Measurements from ENCODE around the gene ZFP82. TPM values are rescaled to one million over a fixed set of nuclear protein-coding genes. Genes with fewer than 3 reads are reported as not detected.

ZFP82 gene
- total and polyA plus RNA-seq, 4 donors = 18.0 to 25.0 (median 21.5) TPM

DNA sequence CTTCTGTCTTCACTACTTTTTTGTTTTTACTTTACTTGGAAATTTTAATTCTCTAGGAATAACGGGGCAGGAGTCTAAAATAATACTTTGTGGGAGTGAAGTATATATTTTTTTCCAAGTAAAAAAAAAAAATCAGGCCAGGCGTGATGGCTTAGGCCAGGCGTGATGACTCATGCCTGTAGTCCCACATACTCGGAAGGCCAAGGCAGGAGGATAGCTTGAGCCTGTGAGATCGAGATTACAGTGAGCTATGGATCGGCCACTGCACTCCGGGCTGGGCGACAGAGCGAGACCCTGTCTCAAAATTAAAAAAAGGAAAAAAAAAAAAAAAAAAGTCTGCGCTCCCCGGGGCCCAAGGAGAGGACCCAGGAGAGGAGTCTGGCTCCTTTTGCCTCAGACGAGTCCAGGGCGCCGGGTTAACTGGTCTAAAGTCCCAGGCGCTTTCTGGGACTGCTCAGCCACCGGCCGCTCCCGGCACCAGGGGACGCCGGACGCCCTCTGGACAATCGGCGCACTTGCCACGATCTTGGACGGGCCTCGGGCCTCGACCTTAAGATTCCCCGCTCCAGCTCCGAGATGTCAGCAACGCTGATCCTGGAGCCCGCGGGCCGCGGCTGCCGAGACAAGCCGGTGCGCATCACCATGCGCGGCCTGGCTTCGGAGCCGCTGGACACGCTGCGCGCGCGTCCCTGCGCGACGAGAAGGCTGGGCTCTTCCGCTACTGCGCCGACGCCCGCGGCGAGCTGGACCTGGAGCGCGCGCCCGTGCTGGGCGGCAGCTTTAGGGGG, 2.7 kb upstream of the ZFP82 start:
- peaks cover 28% of the 10 kb centered on the region for H3K4me1 ChIP-seq (ENCODE audit: control insufficient read depth, insufficient read depth, low read length)
- H3K9me3 ChIP-seq (ENCODE audit: control insufficient read depth, insufficient read depth, low read length) = no peaks in the 10 kb centered on the region
- 7% methylated on average over 59 of the region's 61 CpGs for WGBS (ENCODE audit: insufficient coverage)
- H3K36me3 ChIP-seq (ENCODE audit: control insufficient read depth, insufficient read depth, low read length) = no peaks in the 10 kb centered on the region
- no peaks in the 10 kb centered on the region for H3K27me3 ChIP-seq (ENCODE audit: control insufficient read depth, insufficient read depth, low read length)
- peak in 4 of 6 donors; percentile 17 to 76 (median 48) for DNase-seq (ENCODE audit: low read depth in 4 of 6, low spot score in 6 of 6)
- no peak overlapping the region for H3K27ac ChIP-seq (ENCODE audit: low read depth, low read length)
- H3K4me3 ChIP-seq (ENCODE audit: low read depth, low read length) = peak overlapping the region; percentile 41

DNA sequence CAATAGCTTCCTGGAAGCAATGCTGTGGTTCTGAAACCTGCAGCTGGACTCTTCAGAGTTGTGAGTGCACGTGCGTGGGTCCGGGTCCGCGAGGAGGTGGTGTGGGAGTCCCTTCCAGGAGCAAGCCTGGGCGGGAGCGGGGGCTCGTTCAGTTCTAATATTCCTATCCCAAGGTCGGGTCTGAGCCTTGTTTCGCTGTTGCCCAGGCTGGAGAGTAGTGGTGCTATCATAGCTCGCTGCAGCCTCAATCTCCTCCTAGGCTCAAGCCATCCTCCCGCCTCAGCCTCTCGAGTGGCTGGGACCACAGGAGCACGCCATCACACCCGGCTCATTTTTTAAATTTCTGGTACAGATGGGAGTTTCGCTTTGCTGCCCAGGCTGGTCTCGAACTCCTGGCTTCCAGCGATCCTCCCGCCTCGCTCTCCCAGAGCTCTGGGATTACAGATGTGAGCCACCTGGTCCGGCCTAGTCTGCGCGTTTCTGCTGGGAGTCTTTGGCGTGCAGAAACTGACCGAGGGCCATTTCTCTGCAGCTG, 625 bp downstream of the ZFP82 start:
- Histone ChIP-seq H3K4me3 (ENCODE audit: low read depth, low read length) (peak overlapping the region; percentile 75), H3K9me3 (ENCODE audit: control insufficient read depth, insufficient read depth, low read length) (no peaks in the 10 kb centered on the region), H3K4me1 (ENCODE audit: control insufficient read depth, insufficient read depth, low read length) (peaks cover 28% of the 10 kb centered on the region), H3K27me3 (ENCODE audit: control insufficient read depth, insufficient read depth, low read length) (no peaks in the 10 kb centered on the region), H3K36me3 (ENCODE audit: control insufficient read depth, insufficient read depth, low read length) (peaks cover 6% of the 10 kb centered on the region), H3K27ac (ENCODE audit: low read depth, low read length) (peak overlapping the region; percentile 88)
- WGBS (ENCODE audit: insufficient coverage) = 12% methylated on average over 17 of the region's 25 CpGs
- no peak for DNase-seq (ENCODE audit: low read depth in 4 of 6, low spot score in 6 of 6)

DNA sequence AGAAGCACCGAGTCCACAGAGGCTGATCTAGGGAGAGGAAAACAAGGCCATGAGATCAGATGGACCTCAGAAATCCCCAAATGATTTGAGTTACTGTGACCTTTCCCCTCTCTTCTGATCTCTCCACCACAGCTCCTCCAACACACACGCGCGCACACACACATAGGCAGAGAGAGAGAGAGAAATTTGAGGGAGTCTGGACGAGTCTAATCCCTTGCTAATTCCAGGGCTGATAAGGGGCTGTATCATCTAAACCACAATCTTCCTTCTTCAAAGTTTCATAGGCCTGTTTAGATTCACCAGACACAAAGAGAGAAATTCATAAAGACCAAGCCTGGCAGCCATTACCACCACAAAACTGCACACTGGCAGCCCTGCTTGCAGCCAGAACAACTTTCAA, 8.6 kb downstream of the ZFP82 start:
- WGBS (ENCODE audit: insufficient coverage) = 100% methylated on average over 1 of the region's 5 CpGs
- no peaks in the 10 kb centered on the region for H3K4me1 ChIP-seq (ENCODE audit: control insufficient read depth, insufficient read depth, low read length)
- H3K9me3 ChIP-seq (ENCODE audit: control insufficient read depth, insufficient read depth, low read length) = no peaks in the 10 kb centered on the region
- H3K4me3 ChIP-seq (ENCODE audit: low read depth, low read length) = no peak overlapping the region
- no peak for DNase-seq (ENCODE audit: low read depth in 4 of 6, low spot score in 6 of 6)
- peaks cover 33% of the 10 kb centered on the region for H3K36me3 ChIP-seq (ENCODE audit: control insufficient read depth, insufficient read depth, low read length)
- no peaks in the 10 kb centered on the region for H3K27me3 ChIP-seq (ENCODE audit: control insufficient read depth, insufficient read depth, low read length)
- no peak overlapping the region for H3K27ac ChIP-seq (ENCODE audit: low read depth, low read length)

DNA sequence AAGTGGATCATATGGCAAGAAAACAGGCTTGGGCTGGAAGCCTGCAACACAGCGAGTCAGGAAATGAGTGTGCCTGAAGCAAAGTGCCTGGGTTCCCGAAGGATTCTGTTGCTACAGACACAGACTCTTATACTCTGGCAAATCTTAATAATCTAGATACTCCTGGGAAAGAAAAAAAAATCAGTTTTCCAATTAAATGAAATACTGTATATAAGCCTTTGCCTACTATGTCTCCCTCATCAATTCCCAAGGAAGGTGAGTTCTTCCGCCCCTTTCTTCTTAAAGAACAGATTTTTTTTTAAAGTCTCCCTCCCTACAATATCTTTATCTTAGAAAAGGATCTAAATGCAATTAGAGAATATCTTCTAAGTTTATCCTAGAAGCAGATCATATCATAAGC, 10.3 kb downstream of the ZFP82 start:
- no CpG with 5 or more reads among the region's 3 CpGs for WGBS (ENCODE audit: insufficient coverage)
- peak in 1 of 6 donors; percentile 8 for DNase-seq (ENCODE audit: low read depth in 4 of 6, low spot score in 6 of 6)
- Histone ChIP-seq H3K9me3 (ENCODE audit: control insufficient read depth, insufficient read depth, low read length) (no peaks in the 10 kb centered on the region), H3K4me3 (ENCODE audit: low read depth, low read length) (no peak overlapping the region), H3K27ac (ENCODE audit: low read depth, low read length) (no peak overlapping the region), H3K4me1 (ENCODE audit: control insufficient read depth, insufficient read depth, low read length) (no peaks in the 10 kb centered on the region), H3K27me3 (ENCODE audit: control insufficient read depth, insufficient read depth, low read length) (no peaks in the 10 kb centered on the region), H3K36me3 (ENCODE audit: control insufficient read depth, insufficient read depth, low read length) (peaks cover 37% of the 10 kb centered on the region)

DNA sequence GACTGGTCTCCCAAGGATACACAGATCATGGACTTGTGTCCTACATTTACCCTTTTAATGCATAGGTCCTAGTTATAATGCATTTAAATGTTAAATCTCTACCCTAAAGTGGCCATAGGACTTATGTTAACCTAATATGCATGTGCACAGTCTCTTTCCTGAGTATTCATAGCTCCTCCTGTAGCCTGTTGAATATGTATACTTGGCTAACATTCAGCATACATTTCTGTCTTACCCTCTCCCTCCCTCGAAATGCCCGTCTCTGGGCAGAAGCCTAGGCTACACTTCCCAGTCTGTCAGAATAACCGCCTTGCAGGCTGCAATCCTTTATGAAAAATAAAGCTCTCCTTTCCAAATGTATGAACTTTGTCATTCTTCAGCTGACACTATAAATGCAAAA, 13.9 kb downstream of the ZFP82 start:
- DNase-seq (ENCODE audit: low read depth in 4 of 6, low spot score in 6 of 6) = no peak
- H3K27ac ChIP-seq (ENCODE audit: low read depth, low read length) = no peak overlapping the region
- no peak overlapping the region for H3K4me3 ChIP-seq (ENCODE audit: low read depth, low read length)
- peaks cover 46% of the 10 kb centered on the region for H3K36me3 ChIP-seq (ENCODE audit: control insufficient read depth, insufficient read depth, low read length)
- H3K27me3 ChIP-seq (ENCODE audit: control insufficient read depth, insufficient read depth, low read length) = no peaks in the 10 kb centered on the region
- WGBS (ENCODE audit: insufficient coverage) = 94% methylated on average over 3 of the region's 3 CpGs
- H3K4me1 ChIP-seq (ENCODE audit: control insufficient read depth, insufficient read depth, low read length) = no peaks in the 10 kb centered on the region
- no peaks in the 10 kb centered on the region for H3K9me3 ChIP-seq (ENCODE audit: control insufficient read depth, insufficient read depth, low read length)

DNA sequence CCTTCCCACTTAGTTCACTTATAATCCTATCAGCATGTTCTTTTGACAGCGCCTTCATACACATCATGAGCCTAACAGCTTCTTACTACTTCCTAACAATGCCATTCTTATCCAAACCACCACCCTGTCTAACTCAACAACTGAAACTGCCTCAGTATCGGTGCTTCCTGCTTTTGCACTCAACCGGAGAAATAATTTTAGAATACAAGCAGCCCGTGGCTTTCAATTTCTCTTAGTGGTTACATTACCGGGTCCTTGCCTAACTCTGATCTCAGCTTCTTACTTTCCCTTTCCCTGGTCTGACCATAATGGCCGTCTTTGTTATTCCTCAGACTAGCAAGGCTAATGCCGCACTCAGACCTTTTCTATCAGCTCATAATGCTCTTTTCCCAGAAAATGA, 17.0 kb downstream of the ZFP82 start:
- Histone ChIP-seq H3K27ac (ENCODE audit: low read depth, low read length) (no peak overlapping the region), H3K36me3 (ENCODE audit: control insufficient read depth, insufficient read depth, low read length) (peaks cover 39% of the 10 kb centered on the region), H3K9me3 (ENCODE audit: control insufficient read depth, insufficient read depth, low read length) (no peaks in the 10 kb centered on the region), H3K4me1 (ENCODE audit: control insufficient read depth, insufficient read depth, low read length) (no peaks in the 10 kb centered on the region), H3K4me3 (ENCODE audit: low read depth, low read length) (no peak overlapping the region), H3K27me3 (ENCODE audit: control insufficient read depth, insufficient read depth, low read length) (no peaks in the 10 kb centered on the region)
- DNase-seq (ENCODE audit: low read depth in 4 of 6, low spot score in 6 of 6) = no peak
- WGBS (ENCODE audit: insufficient coverage) = 98% methylated on average over 7 of the region's 7 CpGs

DNA sequence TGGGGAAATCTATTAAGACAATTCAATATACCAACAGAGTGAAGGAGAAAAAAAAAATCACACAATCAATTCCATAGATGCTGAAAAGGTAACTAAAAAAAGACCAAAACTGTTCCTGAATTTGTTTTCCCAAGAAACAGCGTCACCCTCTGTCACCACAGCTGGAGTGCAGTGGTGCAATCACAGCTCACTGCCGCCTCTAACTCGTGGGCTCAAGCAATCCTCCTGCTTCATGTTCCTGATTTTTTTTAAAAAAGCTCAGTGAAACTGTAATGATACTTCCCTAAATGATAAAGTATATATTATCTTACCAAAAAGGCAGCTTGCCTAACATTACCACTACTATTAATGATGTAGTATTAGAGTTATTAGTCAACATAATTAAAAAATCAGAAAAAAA, 19.9 kb downstream of the ZFP82 start:
- Histone ChIP-seq H3K4me1 (ENCODE audit: control insufficient read depth, insufficient read depth, low read length) (no peaks in the 10 kb centered on the region), H3K36me3 (ENCODE audit: control insufficient read depth, insufficient read depth, low read length) (peaks cover 31% of the 10 kb centered on the region), H3K27ac (ENCODE audit: low read depth, low read length) (no peak overlapping the region), H3K9me3 (ENCODE audit: control insufficient read depth, insufficient read depth, low read length) (peaks cover 2% of the 10 kb centered on the region), H3K4me3 (ENCODE audit: low read depth, low read length) (no peak overlapping the region), H3K27me3 (ENCODE audit: control insufficient read depth, insufficient read depth, low read length) (no peaks in the 10 kb centered on the region)
- no peak for DNase-seq (ENCODE audit: low read depth in 4 of 6, low spot score in 6 of 6)
- WGBS (ENCODE audit: insufficient coverage) = 83% methylated on average over 1 of the region's 3 CpGs

DNA sequence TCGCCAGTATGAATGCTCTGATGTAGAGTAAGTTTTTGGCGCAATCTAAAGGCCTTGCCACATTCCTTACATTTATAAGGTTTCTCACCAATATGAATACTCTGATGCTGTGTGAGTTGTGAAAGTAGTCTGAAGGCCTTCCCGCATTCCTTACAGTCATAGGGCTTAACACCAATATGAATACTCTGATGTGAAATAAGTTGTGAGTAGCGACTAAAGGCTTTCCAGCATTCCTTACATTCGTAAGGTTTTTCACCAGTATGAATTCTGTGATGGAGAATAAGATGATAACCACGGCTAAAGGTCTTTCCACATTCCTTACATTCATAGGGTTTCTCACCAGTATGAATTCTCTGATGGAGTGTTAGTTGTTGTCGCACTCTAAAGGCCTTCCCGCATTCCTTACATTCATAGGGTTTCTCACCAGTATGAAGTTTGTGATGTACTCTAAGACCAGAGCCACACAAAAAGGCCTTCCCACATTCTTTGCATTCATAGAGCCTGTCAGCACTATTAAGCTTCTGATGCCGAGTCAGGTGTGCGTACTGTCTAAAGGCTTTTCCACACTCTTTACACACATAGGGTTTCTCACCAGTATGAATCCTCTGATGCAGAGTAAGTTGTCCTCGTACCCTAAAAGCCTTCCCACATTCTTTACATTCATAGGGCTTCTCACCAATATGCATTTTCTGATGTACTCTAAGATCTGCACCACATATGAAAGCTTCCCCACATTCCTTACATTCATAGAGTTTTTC, 25.3 kb downstream of the ZFP82 start:
- peaks cover 9% of the 10 kb centered on the region for H3K9me3 ChIP-seq (ENCODE audit: control insufficient read depth, insufficient read depth, low read length)
- no peak overlapping the region for H3K4me3 ChIP-seq (ENCODE audit: low read depth, low read length)
- peaks cover 16% of the 10 kb centered on the region for H3K36me3 ChIP-seq (ENCODE audit: control insufficient read depth, insufficient read depth, low read length)
- 98% methylated on average over 3 of the region's 11 CpGs for WGBS (ENCODE audit: insufficient coverage)
- no peaks in the 10 kb centered on the region for H3K27me3 ChIP-seq (ENCODE audit: control insufficient read depth, insufficient read depth, low read length)
- no peak overlapping the region for H3K27ac ChIP-seq (ENCODE audit: low read depth, low read length)
- no peaks in the 10 kb centered on the region for H3K4me1 ChIP-seq (ENCODE audit: control insufficient read depth, insufficient read depth, low read length)
- DNase-seq (ENCODE audit: low read depth in 4 of 6, low spot score in 6 of 6) = no peak

DNA sequence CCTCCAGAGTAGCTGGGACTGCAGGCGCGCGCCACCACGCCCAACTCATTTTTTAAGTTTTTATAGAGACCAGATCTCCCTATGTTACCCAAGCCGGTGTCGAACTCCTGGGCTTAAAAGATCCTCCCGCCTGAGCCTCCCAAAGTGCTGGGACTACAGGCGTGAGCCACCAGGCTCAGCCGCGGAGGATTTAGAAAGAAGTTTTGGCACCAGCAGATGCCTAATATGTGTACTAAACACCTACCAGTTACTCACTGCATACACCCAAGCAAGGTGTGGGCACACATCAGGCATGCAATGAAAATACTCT, 39.0 kb downstream of the ZFP82 start:
- WGBS (ENCODE audit: insufficient coverage) = 83% methylated on average over 6 of the region's 10 CpGs
- Histone ChIP-seq H3K9me3 (ENCODE audit: control insufficient read depth, insufficient read depth, low read length) (no peaks in the 10 kb centered on the region), H3K36me3 (ENCODE audit: control insufficient read depth, insufficient read depth, low read length) (no peaks in the 10 kb centered on the region), H3K4me1 (ENCODE audit: control insufficient read depth, insufficient read depth, low read length) (peaks cover 12% of the 10 kb centered on the region), H3K27me3 (ENCODE audit: control insufficient read depth, insufficient read depth, low read length) (no peaks in the 10 kb centered on the region), H3K27ac (ENCODE audit: low read depth, low read length) (peak overlapping the region; percentile 88), H3K4me3 (ENCODE audit: low read depth, low read length) (peak overlapping the region; percentile 64)
- no peak for DNase-seq (ENCODE audit: low read depth in 4 of 6, low spot score in 6 of 6)
